HG02885 (cell line): ENCODE results near the gene MRPS18B.

ENCODE experiments used
- ATAC-seq: cut with Tn5 transposase; IDR thresholded peaks from one replicate; pipeline ENCODE4 v1.9.1; 2021; ENCODE audit warnings: mild to moderate bottlenecking; ENCODE audit not compliant: unreplicated experiment, poor library complexity

The MRPS18B gene

GRCh38 chr6:30672445-30673253 is 55.0 kb downstream of the MRPS18B start, which contains the start of gene DHX16:
Gene DHX16 (minus strand): TSS chr6:30673006. CDS start chr6:30672841, 165 bp downstream.
- ATAC-seq = peak; percentile 80
